Liver (tissue), 9 donors: ENCODE measurements around the gene DPP6. TPM values are rescaled to one million over a fixed set of nuclear protein-coding genes. Genes with fewer than 3 reads are reported as not detected.

Experiments used
- DNase-seq: peaks from one replicate; pipeline ENCODE4 v3.0.0-alpha.2; 2017; ENCODE audit warnings: low spot score
- H3K27ac ChIP-seq, 2 donors: one replicate each; pipeline ENCODE4 v1.7.0; 2013; ENCODE audit warnings: inconsistent platforms in 2 of 2, low read length in 2 of 2, control low read depth in 1 of 2, low read depth in 1 of 2, mild to moderate bottlenecking in 1 of 2
- H3K27me3 ChIP-seq, 4 donors: one replicate each; pipeline versions ENCODE4 v1.6.1 to v1.7.0; 2013; ENCODE audit warnings: low read length in 3 of 4, inconsistent platforms in 1 of 4, mild to moderate bottlenecking in 1 of 4, moderate library complexity in 1 of 4; ENCODE audit not compliant: control insufficient read depth in 4 of 4, insufficient read depth in 4 of 4
- H3K36me3 ChIP-seq, 4 donors: one replicate each; pipeline versions ENCODE4 v1.6.1 to v1.7.0; 2013; ENCODE audit warnings: low read length in 3 of 4, mild to moderate bottlenecking in 3 of 4, low read depth in 1 of 4, moderate library complexity in 1 of 4; ENCODE audit not compliant: control insufficient read depth in 4 of 4, insufficient read depth in 3 of 4
- H3K4me1 ChIP-seq, 4 donors: one replicate each; pipeline versions ENCODE4 v1.6.1 to v1.7.0; 2013; ENCODE audit warnings: low read length in 3 of 4, mild to moderate bottlenecking in 3 of 4, moderate library complexity in 1 of 4; ENCODE audit not compliant: control insufficient read depth in 4 of 4, insufficient read depth in 4 of 4
- H3K4me3 ChIP-seq, 3 donors: one replicate each; pipeline versions ENCODE4 v1.6.1 to v1.7.0; 2013; ENCODE audit warnings: low read length in 3 of 3, control low read depth in 1 of 3, low read depth in 1 of 3, mild to moderate bottlenecking in 1 of 3
- H3K9ac ChIP-seq, 2 donors: one replicate each; pipeline ENCODE4 v1.7.0; 2013; ENCODE audit warnings: low read length in 2 of 2, mild to moderate bottlenecking in 2 of 2, moderate library complexity in 2 of 2, control low read depth in 1 of 2, low read depth in 1 of 2
- H3K9me3 ChIP-seq, 4 donors: one replicate each; pipeline versions ENCODE4 v1.6.1 to v1.7.0; 2013; ENCODE audit warnings: low read length in 3 of 4; ENCODE audit not compliant: control insufficient read depth in 4 of 4
- EGR1 ChIP-seq, 2 donors: IDR thresholded peaks; 2 replicates each; pipeline ENCODE4 v1.6.1; 2016 to 2018; ENCODE audit warnings: antibody characterized with exemption in 2 of 2, low read depth in 2 of 2
- FOXA1 ChIP-seq: IDR thresholded peaks from 2 replicates; pipeline ENCODE4 v1.6.1; 2016; ENCODE audit warnings: antibody characterized with exemption
- FOXA2 ChIP-seq: IDR thresholded peaks from 2 replicates; pipeline ENCODE4 v1.6.1; 2016; ENCODE audit warnings: antibody characterized with exemption
- HNF4A ChIP-seq, 2 donors: conservative IDR thresholded peaks; 2 replicates each; pipeline ENCODE4 v1.6.1; 2016; ENCODE audit warnings: antibody characterized with exemption in 2 of 2, mild to moderate bottlenecking in 2 of 2
- HNF4G ChIP-seq: IDR thresholded peaks from 2 replicates; pipeline ENCODE4 v1.6.1; 2016; ENCODE audit warnings: antibody characterized with exemption
- JUND ChIP-seq, 2 donors: IDR thresholded peaks; 2 replicates each; pipeline ENCODE4 v1.6.1; 2016; ENCODE audit warnings: antibody characterized with exemption in 2 of 2
- NR2F2 ChIP-seq: IDR thresholded peaks from 2 replicates; pipeline ENCODE4 v1.6.1; 2016; ENCODE audit warnings: antibody characterized with exemption
- RAD21 ChIP-seq, 2 donors: IDR thresholded peaks; 2 replicates each; pipeline ENCODE4 v1.6.1; 2016; ENCODE audit warnings: antibody characterized with exemption in 2 of 2, mild to moderate bottlenecking in 2 of 2
- RXRA ChIP-seq, 2 donors: IDR thresholded peaks; 2 replicates each; pipeline ENCODE4 v1.6.1; 2017 to 2018; ENCODE audit warnings: antibody characterized with exemption in 2 of 2, mild to moderate bottlenecking in 1 of 2
- SP1 ChIP-seq: IDR thresholded peaks from 2 replicates; pipeline ENCODE4 v1.6.1; 2018; ENCODE audit warnings: antibody characterized with exemption, mild to moderate bottlenecking
- TAF1 ChIP-seq: conservative IDR thresholded peaks from 2 replicates; pipeline ENCODE4 v1.6.1; 2016; ENCODE audit warnings: antibody characterized with exemption, mild to moderate bottlenecking
- YY1 ChIP-seq: IDR thresholded peaks from 2 replicates; pipeline ENCODE4 v1.6.1; 2016; ENCODE audit warnings: antibody characterized with exemption, mild to moderate bottlenecking
- WGBS: extraction: QIAGEN DNeasy Blood & Tissue Kit; methylation state at CpG from one replicate; pipeline ENCODE4 v1.1.7; 2013; 5-methylcytosine and 5-hydroxymethylcytosine counted together
- polyA plus RNA-seq, 2 donors: library from polyadenylated mRNA; stranded (reverse) in 1 of 2; unstranded in 1 of 2; fragments of 200-250 nt in 1 of 2; fragments of >200 nt in 1 of 2; fragmentation: Nextera tagmentation in 1 of 2; extraction: Ambion mirVana in 1 of 2; gene quantifications; one replicate each; pipeline versions ENCODE4 v1.2.1 to v1.2.3, GENCODE V29; 2013 to 2015
- total RNA-seq, 2 donors: library from RNA; depleted of rRNA; stranded (reverse); fragments of >200 nt; gene quantifications; one replicate each; pipeline ENCODE4 v1.2.3, GENCODE V29; 2014
- TF ChIP-seq, protein P1 (sequence below): IDR thresholded peaks from 2 replicates; pipeline ENCODE4 v1.6.1; 2016; ENCODE audit warnings: antibody characterized with exemption
- TF ChIP-seq, protein P2 (sequence below): IDR thresholded peaks from 2 replicates; pipeline ENCODE4 v1.6.1; 2016; ENCODE audit warnings: antibody characterized with exemption
- TF ChIP-seq, protein P3 (sequence below): IDR thresholded peaks from 2 replicates; pipeline ENCODE4 v1.6.1; 2016; ENCODE audit warnings: antibody characterized with exemption, mild to moderate bottlenecking
- TF ChIP-seq, protein P4 (sequence below): fragments of 150-350 bp; IDR thresholded peaks from 2 replicates; pipeline ENCODE4 v1.5.1; 2017; ENCODE audit warnings: improper control_type of control experiment, low read depth, low read length; ENCODE audit not compliant: missing input control
- TF ChIP-seq, protein P5 (sequence below): IDR thresholded peaks from 2 replicates; pipeline ENCODE4 v1.6.1; 2016; ENCODE audit warnings: antibody characterized with exemption
- donor health status: healthy.
- donor health status: healthy.
- donor health status: healthy.
- donor health status: healthy.
- donor health status: healthy.

DPP6 gene
- total and polyA plus RNA-seq, 4 donors: 0.01 TPM; not detected in 3

DNA sequence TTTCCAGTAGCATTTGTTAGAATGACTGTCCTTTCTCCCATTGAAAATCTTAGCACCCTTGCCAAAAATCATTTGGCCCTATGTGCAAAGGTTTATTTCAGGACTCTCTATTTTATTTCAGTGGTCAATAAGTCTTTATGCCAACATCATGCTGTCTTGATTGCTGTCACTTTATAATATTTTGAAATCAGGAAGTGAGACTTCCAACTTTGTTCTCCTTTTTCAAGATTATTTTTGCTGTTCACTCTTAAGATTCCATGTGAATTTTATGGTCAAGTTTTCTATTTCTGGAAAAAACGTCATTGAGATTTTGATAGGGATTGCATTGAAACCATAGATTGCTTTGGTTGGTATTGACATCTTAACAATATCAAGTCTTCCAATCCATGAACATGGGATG is 885.6 kb downstream of the DPP6 start:
- Histone ChIP-seq H3K4me1 (no peaks in the 10 kb centered on the region), H3K4me3 (no peak overlapping the region), H3K9ac (no peak overlapping the region), H3K9me3 (peaks cover 0 to 3% (median under 1%) of the 10 kb centered on the region in 4 donors), H3K27ac (no peak overlapping the region), H3K27me3 (no peaks in the 10 kb centered on the region), H3K36me3 (peaks cover 0 to 2% (median 0%) of the 10 kb centered on the region in 4 donors)
- WGBS: 85% methylated on average over 1 of the region's 1 CpG
- TF ChIP-seq FOXA2 (no peak), TAF1 (no peak), FOXA1 (no peak), RAD21 (IDR thresholded peaks at IDR 0.05) (no peak), NR2F2 (no peak), YY1 (no peak), JUND (IDR thresholded peaks at IDR 0.05) (no peak)
- TF ChIP-seq, protein P1, sequence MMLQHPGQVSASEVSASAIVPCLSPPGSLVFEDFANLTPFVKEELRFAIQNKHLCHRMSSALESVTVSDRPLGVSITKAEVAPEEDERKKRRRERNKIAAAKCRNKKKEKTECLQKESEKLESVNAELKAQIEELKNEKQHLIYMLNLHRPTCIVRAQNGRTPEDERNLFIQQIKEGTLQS: no peak
- TF ChIP-seq, protein P2, sequence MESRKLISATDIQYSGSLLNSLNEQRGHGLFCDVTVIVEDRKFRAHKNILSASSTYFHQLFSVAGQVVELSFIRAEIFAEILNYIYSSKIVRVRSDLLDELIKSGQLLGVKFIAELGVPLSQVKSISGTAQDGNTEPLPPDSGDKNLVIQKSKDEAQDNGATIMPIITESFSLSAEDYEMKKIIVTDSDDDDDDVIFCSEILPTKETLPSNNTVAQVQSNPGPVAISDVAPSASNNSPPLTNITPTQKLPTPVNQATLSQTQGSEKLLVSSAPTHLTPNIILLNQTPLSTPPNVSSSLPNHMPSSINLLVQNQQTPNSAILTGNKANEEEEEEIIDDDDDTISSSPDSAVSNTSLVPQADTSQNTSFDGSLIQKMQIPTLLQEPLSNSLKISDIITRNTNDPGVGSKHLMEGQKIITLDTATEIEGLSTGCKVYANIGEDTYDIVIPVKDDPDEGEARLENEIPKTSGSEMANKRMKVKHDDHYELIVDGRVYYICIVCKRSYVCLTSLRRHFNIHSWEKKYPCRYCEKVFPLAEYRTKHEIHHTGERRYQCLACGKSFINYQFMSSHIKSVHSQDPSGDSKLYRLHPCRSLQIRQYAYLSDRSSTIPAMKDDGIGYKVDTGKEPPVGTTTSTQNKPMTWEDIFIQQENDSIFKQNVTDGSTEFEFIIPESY: no peak
- TF ChIP-seq, protein P3, sequence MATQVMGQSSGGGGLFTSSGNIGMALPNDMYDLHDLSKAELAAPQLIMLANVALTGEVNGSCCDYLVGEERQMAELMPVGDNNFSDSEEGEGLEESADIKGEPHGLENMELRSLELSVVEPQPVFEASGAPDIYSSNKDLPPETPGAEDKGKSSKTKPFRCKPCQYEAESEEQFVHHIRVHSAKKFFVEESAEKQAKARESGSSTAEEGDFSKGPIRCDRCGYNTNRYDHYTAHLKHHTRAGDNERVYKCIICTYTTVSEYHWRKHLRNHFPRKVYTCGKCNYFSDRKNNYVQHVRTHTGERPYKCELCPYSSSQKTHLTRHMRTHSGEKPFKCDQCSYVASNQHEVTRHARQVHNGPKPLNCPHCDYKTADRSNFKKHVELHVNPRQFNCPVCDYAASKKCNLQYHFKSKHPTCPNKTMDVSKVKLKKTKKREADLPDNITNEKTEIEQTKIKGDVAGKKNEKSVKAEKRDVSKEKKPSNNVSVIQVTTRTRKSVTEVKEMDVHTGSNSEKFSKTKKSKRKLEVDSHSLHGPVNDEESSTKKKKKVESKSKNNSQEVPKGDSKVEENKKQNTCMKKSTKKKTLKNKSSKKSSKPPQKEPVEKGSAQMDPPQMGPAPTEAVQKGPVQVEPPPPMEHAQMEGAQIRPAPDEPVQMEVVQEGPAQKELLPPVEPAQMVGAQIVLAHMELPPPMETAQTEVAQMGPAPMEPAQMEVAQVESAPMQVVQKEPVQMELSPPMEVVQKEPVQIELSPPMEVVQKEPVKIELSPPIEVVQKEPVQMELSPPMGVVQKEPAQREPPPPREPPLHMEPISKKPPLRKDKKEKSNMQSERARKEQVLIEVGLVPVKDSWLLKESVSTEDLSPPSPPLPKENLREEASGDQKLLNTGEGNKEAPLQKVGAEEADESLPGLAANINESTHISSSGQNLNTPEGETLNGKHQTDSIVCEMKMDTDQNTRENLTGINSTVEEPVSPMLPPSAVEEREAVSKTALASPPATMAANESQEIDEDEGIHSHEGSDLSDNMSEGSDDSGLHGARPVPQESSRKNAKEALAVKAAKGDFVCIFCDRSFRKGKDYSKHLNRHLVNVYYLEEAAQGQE: no peak
- TF ChIP-seq, protein P4, sequence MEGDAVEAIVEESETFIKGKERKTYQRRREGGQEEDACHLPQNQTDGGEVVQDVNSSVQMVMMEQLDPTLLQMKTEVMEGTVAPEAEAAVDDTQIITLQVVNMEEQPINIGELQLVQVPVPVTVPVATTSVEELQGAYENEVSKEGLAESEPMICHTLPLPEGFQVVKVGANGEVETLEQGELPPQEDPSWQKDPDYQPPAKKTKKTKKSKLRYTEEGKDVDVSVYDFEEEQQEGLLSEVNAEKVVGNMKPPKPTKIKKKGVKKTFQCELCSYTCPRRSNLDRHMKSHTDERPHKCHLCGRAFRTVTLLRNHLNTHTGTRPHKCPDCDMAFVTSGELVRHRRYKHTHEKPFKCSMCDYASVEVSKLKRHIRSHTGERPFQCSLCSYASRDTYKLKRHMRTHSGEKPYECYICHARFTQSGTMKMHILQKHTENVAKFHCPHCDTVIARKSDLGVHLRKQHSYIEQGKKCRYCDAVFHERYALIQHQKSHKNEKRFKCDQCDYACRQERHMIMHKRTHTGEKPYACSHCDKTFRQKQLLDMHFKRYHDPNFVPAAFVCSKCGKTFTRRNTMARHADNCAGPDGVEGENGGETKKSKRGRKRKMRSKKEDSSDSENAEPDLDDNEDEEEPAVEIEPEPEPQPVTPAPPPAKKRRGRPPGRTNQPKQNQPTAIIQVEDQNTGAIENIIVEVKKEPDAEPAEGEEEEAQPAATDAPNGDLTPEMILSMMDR: no peak
- no peak for DNase-seq

DNA sequence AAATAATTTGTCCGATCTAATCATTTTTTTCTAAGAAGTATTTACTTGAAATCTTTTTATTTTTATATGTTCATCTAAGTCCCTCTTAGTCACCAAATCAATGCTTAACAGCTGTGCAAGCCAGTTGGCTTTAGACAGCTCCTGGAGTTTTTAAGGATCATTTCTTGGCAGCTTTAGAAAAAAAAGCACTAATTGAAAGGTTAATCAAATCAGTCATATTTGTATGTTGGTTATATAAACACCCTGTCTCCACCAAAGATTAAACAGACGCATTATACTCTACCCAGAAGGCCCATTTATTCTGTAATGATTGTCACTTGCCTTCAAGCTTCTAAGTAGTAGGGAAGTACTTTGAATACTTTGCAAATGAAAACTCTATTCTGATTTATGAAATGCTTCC is 890.5 kb downstream of the DPP6 start:
- 91% methylated on average over 2 of the region's 2 CpGs for WGBS
- no peak overlapping the region for H3K27ac ChIP-seq
- TF ChIP-seq, protein P5, sequence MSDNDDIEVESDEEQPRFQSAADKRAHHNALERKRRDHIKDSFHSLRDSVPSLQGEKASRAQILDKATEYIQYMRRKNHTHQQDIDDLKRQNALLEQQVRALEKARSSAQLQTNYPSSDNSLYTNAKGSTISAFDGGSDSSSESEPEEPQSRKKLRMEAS: no peak
- TF ChIP-seq, protein P3: no peak
- TF ChIP-seq JUND (IDR thresholded peaks at IDR 0.05) (no peak), YY1 (no peak), TAF1 (no peak), NR2F2 (no peak), RXRA (IDR thresholded peaks at IDR 0.05) (no peak), FOXA2 (no peak), HNF4A (conservative IDR thresholded peaks at IDR 0.05) (no peak), EGR1 (IDR thresholded peaks at IDR 0.05; ENCODE audit: low read depth in 2 of 2) (no peak), SP1 (no peak), HNF4G (no peak), FOXA1 (no peak)
- TF ChIP-seq, protein P4: no peak
- TF ChIP-seq, protein P1: no peak

More for the DNA sequence above, 890.5 kb downstream of the DPP6 start:
- Histone ChIP-seq H3K9ac (no peak overlapping the region), H3K9me3 (no peaks in the 10 kb centered on the region), H3K36me3 (peaks cover 4 to 32% (median 30%) of the 10 kb centered on the region in 4 donors), H3K27me3 (no peaks in the 10 kb centered on the region), H3K4me3 (no peak overlapping the region), H3K4me1 (no peaks in the 10 kb centered on the region)
- no peak for DNase-seq
